NCI-H69 (cell line): Measurements from ENCODE around the gene GIGYF2.

ENCODE experiments used
- DNase-seq: peaks from one replicate; lab custom pipeline; 2025; lab: John Stamatoyannopoulos, UW

GIGYF2 gene

DNA sequence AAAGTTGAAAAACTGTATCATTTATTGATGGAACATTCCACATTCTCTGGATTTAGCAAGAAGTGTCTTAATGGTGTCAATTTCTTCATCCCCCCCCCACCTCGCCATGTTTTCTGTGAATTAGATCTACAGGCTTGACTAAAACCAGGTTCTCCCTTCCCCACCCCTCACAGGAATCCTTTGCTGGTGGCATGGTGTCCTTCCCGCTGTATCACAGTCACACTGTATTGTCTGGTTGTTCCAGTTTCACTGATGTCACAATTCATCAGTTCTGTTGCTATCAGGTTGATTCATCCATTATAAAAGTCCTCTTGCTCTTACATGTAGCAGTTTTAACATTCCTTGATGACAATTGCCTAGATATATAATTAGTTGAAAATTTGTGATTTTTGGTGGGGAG, 166.9 kb downstream of the GIGYF2 start:
- DNase-seq: no peak

- DNase-seq: peak; percentile 2
These were observed 168.0 kb downstream of the GIGYF2 start for GRCh38 chr2:232865165-232865564.

DNA sequence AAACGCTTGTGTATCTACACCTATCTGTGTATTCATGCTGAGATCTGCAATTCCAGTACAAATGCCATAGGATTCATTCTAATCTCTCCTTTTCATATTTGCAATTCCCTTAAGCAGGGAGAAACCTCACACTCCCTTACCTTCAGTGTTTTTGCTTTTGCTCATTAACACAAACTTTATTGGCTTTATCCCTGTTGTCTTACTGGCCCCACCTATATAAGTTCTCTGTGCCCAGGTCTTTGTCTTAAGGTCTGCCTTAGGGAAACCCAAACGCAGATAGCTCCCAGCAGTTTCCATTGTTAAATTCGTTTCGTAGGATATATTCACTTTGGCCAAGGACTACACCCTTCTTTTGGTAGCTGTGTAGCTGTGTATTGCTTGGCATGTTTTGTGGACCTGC, 169.0 kb downstream of the GIGYF2 start:
- no peak for DNase-seq

- DNase-seq: no peak
These were observed 172.2 kb downstream of the GIGYF2 start for GRCh38 chr2:232869138-232870017.

DNA sequence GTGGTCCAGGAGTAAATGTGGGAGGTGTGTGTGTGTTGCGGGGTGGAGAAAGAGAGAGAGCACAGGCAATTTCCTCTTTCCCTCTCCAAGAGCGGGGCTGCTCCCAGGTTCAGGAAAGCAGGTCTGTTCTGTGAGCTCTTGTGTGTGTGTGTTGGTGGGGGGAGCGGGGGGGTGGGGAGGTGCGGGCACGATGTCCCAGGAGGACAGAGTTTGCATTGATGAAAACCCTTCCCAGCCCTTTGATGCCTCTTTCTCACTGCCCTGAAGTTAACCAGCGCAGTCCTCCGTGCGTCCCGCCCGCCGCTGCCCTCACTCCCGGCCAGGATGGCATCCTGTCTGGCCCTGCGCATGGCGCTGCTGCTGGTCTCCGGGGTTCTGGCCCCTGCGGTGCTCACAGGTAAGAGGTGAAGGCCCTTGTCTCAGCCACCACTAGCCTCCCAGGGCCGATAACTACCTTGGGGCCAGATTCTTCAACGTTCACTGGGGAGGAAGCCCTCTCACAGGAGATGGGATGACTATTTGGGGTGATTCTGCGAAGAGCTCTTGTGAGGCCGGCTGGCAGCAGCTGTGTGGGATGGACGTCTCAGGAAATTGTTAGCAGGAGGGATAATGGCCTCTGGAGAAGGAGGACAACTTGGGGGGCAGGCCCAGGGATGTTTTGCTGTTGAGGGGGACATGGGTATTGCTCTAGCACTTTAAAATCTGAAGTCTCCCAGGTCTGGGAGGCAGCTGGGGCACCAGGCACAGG, 173.1 kb downstream of the GIGYF2 start, which contains the start of gene SNORC:
SNORC (plus strand) TSS at position 247 of the 748 bp plus-strand sequence; CDS start at position 325, 78 bp downstream.
- no peak for DNase-seq

DNA sequence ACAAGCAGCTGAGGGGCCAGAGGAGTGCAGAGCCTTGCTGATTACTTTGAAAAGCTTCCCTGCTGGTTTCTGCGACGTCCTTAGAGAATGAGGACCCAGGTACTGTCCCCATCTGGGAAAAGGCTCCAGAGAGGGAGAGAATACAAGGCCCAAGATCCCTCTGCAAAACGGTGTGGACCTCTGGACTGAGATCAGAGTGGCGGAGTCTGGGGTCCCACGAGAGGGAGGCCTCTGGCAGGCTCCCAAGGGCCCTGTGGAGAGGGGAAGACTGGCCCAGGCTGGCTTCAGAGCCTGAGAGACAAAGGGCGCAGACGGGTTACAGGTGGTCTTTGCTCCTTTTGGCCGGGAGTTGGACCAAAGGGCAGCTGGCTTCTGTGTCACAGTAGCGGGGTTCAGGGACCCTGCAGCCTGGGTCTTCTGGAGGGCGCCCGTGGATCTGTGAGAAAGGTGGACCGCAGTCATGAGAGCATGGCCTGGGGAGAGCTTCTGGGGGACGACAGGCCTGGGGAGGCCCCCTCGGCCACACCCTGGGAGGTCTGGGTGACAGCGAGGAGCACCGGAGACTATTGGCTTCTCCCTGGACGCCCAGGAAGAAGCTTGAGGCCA, 173.7 kb downstream of the GIGYF2 start:
- DNase-seq: no peak

- no peak for DNase-seq
These were observed 174.3 kb downstream of the GIGYF2 start for GRCh38 chr2:232871418-232871834.

GRCh38 chr2:232871835-232872736, 175.0 kb downstream of the GIGYF2 start:
- DNase-seq: no peak

DNA sequence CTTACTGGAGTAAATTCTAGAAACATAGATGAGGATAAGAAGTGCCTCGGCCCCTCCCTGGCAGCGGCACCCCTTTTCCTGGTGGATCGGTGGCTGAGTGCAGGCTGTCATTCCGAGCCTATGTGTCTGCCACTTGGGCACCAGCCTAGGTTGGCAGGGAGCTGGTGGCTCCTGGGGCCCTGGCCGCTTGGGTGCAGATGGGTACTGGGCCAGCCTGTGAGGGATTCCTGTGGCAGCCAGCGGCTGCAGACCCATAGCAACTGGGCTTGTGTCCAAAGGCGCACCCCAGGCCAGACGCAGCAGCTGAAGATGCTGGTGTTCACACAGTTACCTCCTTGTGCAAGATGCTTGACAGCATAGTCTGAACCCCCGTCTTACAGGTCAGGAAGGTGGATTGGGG, 175.7 kb downstream of the GIGYF2 start:
- no peak for DNase-seq

DNA sequence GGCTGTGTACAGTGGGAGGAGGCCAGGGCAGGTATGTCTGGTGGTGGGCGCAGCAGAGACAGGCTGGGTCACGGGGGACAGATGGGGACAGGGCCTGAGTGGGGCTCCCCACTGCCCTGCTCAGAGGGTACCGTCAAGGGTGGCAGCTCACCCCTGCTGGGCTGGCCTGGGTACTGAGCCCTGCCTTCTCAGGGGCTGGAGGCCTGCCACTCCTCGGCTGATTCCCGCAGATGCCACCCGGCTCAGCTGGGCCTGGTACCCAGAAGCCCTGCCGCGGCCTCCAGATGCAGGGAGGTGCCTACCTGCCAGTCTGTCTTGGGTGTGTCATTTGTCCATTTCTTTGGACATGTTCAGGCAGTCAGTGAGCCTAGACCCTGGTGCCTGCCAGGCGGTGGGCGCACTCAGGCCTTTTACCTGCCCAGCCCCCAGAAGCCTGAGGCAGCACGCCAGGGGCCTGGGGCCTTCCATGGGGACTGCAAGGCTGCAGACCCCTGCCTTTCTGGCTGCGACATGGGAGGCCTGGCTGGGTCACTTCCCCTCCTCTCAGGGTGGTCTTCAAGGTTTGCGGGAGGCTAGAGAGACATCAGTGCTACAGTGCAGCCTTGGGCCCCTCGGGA, 176.3 kb downstream of the GIGYF2 start:
- no peak for DNase-seq

GRCh38 chr2:232873909-232874641, 176.9 kb downstream of the GIGYF2 start:
- DNase-seq: no peak

- DNase-seq: no peak
These were observed 177.6 kb downstream of the GIGYF2 start for GRCh38 chr2:232874677-232875223.

DNA sequence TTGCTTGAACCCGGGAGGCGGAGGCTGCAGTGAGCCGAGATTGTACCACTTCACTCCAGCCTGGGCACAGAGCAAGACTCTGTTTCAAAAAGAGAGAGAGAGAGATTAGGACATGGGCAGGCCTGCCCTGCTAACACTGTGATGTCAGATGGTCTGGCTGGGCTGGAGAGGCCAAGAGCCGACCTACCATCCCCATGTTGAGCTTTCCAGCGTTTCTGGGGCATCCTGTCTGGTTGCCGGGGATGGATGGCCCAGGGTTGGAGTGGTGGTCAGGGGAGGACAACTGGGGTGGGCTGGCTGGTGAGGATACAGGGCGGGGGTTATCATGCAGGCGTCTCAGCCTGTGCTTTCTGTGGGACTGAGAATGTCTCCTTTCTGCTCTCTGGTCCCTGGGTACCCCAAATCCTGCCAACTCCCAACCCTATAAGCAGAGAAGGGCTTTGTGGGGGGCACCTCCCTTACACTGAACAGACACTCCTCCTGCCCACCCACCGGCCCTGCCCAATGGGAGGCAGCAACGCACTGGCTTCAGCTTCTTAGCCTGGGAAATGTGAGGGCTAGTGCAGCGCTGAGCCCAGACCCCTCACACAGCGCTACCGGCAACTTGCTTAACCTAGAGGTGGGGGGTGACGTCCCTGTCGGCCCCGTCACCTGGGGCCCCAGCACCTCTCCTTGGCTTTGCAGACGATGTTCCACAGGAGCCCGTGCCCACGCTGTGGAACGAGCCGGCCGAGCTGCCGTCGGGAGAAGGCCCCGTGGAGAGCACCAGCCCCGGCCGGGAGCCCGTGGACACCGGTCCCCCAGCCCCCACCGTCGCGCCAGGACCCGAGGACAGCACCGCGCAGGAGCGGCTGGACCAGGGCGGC, 178.4 kb downstream of the GIGYF2 start:
- DNase-seq: peak; percentile 16

DNA sequence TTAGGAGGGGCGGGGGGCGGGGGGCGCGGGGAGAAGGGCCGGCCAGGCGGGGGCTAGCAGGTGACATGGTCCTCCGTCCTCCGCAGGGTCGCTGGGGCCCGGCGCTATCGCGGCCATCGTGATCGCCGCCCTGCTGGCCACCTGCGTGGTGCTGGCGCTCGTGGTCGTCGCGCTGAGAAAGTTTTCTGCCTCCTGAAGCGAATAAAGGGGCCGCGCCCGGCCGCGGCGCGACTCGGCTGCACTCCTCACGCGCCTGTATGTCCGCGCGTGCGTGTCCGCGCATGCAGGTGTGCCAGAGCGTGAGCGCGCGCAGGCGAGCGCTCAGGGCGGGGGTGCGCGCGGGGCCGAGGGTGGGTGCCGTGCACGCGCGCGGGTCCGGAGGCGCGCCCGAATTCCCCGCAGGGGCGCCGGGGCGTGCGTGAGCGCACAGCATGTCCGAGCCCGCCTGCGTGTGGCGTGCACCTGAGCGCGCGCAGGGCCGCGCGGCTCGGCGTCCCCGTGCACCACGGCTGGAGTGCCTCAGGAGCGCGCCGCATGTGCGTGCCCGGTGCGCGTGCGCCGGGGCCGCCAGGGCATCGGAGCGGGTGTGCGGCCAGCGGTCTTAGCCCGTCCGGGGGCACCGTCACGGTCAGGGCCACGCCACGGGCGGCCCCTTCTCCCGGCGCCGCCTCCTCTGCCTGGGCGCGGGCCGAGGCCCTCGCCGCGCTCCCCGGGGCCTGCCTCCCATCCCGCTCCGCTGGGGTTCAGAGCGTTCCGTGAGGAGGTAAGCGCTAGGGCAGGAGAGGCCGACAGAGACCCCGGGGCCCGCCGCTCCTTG, 179.2 kb downstream of the GIGYF2 start:
- peak; percentile 78 for DNase-seq

GRCh38 chr2:232876978-232877441, 179.9 kb downstream of the GIGYF2 start:
- no peak for DNase-seq

- no peak for DNase-seq
These were observed 180.9 kb downstream of the GIGYF2 start for GRCh38 chr2:232877940-232878511.

GRCh38 chr2:232878855-232879617, 181.9 kb downstream of the GIGYF2 start:
- no peak for DNase-seq
